ENCODE data around the gene NAB2.
"Not testable (repeated sequence)": the region's sequence is repeated elsewhere in the genome, so short reads cannot be mapped to it uniquely, and the experiment has no call there.

The NAB2 gene

GRCh38 chr12:57049119-57049446, 39.8 kb upstream of the NAB2 start:
- Histone ChIP-seq H3K4me1 (ENCODE audit: control insufficient read depth, insufficient read depth, low read length) (no peaks in the 10 kb centered on the region), H3K36me3 (ENCODE audit: control insufficient read depth, insufficient read depth, low read length) (no peaks in the 10 kb centered on the region), H3K9me3 (ENCODE audit: control insufficient read depth, insufficient read depth, low read length) (no peaks in the 10 kb centered on the region), H3K4me3 (ENCODE audit: low read depth, low read length) (no peak overlapping the region), H3K27ac (ENCODE audit: low read depth, low read length) (no peak overlapping the region), H3K27me3 (ENCODE audit: control insufficient read depth, insufficient read depth, low read length) (no peaks in the 10 kb centered on the region), H3K9ac (ENCODE audit: low read depth, low read length) (no peak overlapping the region)

DNA sequence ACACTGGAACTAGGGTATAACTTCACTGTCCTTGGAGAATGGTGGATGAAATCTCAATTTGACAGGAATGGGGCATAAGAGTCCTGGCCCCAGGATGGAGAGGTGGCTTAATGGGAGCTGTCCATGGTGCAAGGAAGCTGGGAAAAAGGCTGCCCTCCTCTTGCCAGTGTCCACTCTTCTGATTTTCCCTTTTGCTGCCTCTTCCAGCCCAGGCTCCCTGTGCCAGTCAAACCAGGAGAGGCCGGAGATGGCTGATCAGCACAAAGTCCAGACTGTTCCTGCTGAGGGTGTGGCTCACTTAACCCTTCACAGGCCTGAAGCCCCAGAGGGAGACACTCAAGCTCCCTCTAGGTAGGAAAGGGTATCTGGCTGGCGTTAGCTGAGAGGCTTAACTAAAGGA, 39.0 kb upstream of the NAB2 start, which contains the start of gene MYO1A:
Gene MYO1A, minus strand, starts transcription at position 240 of the 400 bp plus-strand sequence. CDS start 1,806 bp downstream, outside the sequence.
- H3K36me3 ChIP-seq (ENCODE audit: control insufficient read depth, insufficient read depth, low read length): no peaks in the 10 kb centered on the region
- H3K27me3 ChIP-seq (ENCODE audit: control insufficient read depth, insufficient read depth, low read length): no peaks in the 10 kb centered on the region
- no peak within 1 kb of the TSS for H3K4me3 ChIP-seq (ENCODE audit: low read depth, low read length)
- H3K4me1 ChIP-seq (ENCODE audit: control insufficient read depth, insufficient read depth, low read length): no peaks in the 10 kb centered on the region
- H3K9me3 ChIP-seq (ENCODE audit: control insufficient read depth, insufficient read depth, low read length): no peaks in the 10 kb centered on the region
- H3K9ac ChIP-seq (ENCODE audit: low read depth, low read length): no peak within 1 kb of the TSS
- H3K27ac ChIP-seq (ENCODE audit: low read depth, low read length): no peak within 1 kb of the TSS

DNA sequence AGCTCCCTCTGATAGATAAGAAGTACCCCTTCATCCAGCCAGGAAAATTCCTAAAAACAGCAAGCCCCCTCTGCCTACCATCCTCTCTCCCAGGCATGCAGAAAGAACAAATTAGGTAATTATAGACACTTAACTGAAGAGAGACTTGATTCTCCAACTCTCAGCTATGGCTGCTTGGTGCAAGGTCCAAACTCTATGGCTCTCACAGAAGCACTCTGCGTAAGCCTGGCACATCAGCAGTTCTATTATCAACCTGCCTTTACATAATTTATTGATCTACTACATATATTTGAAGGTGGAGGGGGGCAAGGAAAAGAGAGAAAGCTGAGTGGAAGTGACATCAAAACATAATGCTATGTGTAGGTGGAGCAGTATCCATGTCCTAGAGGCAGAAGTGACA, 37.9 kb upstream of the NAB2 start:
- Histone ChIP-seq H3K4me1 (ENCODE audit: control insufficient read depth, insufficient read depth, low read length) (no peaks in the 10 kb centered on the region), H3K27ac (ENCODE audit: low read depth, low read length) (no peak overlapping the region), H3K9ac (ENCODE audit: low read depth, low read length) (no peak overlapping the region), H3K36me3 (ENCODE audit: control insufficient read depth, insufficient read depth, low read length) (peaks cover 7% of the 10 kb centered on the region), H3K27me3 (ENCODE audit: control insufficient read depth, insufficient read depth, low read length) (no peaks in the 10 kb centered on the region), H3K9me3 (ENCODE audit: control insufficient read depth, insufficient read depth, low read length) (no peaks in the 10 kb centered on the region), H3K4me3 (ENCODE audit: low read depth, low read length) (no peak overlapping the region)

- H3K27me3 ChIP-seq (ENCODE audit: control insufficient read depth, insufficient read depth, low read length); H3K9ac ChIP-seq (ENCODE audit: low read depth, low read length); H3K9me3 ChIP-seq (ENCODE audit: control insufficient read depth, insufficient read depth, low read length); H3K4me3 ChIP-seq (ENCODE audit: low read depth, low read length); H3K27ac ChIP-seq (ENCODE audit: low read depth, low read length); H3K4me1 ChIP-seq (ENCODE audit: control insufficient read depth, insufficient read depth, low read length): not testable (repeated sequence)
- peaks cover 28% of the 10 kb centered on the region for H3K36me3 ChIP-seq (ENCODE audit: control insufficient read depth, insufficient read depth, low read length)
Observed at GRCh38 chr12:57053146-57053545, 35.8 kb upstream of the NAB2 start.

DNA sequence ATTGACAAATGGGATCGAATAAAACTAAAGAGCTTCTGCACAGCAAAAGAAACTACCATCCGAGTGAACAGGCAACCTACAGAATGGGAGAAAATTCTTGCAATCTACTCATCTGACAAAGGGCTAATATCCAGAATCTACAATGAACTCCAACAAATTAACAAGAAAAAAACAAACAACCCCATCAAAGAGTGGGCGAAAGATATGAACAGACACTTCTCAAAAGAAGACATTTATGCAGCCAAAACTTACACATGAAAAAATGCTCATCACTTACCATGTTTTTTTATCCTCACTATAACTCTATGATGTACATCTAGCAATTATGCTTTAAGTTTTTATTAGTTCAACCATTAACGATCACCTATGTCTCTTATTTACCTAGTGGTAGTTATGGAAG, 35.0 kb upstream of the NAB2 start:
- H3K4me3 ChIP-seq (ENCODE audit: low read depth, low read length); H3K27me3 ChIP-seq (ENCODE audit: control insufficient read depth, insufficient read depth, low read length); H3K27ac ChIP-seq (ENCODE audit: low read depth, low read length); H3K9ac ChIP-seq (ENCODE audit: low read depth, low read length); H3K4me1 ChIP-seq (ENCODE audit: control insufficient read depth, insufficient read depth, low read length); H3K9me3 ChIP-seq (ENCODE audit: control insufficient read depth, insufficient read depth, low read length): not testable (repeated sequence)
- H3K36me3 ChIP-seq (ENCODE audit: control insufficient read depth, insufficient read depth, low read length): peaks cover 36% of the 10 kb centered on the region

GRCh38 chr12:57055824-57056223, 33.1 kb upstream of the NAB2 start:
- H3K27me3 ChIP-seq (ENCODE audit: control insufficient read depth, insufficient read depth, low read length): no peaks in the 10 kb centered on the region
- H3K4me3 ChIP-seq (ENCODE audit: low read depth, low read length): no peak overlapping the region
- H3K9me3 ChIP-seq (ENCODE audit: control insufficient read depth, insufficient read depth, low read length): no peaks in the 10 kb centered on the region
- H3K27ac ChIP-seq (ENCODE audit: low read depth, low read length): no peak overlapping the region
- H3K9ac ChIP-seq (ENCODE audit: low read depth, low read length): no peak overlapping the region
- no peaks in the 10 kb centered on the region for H3K4me1 ChIP-seq (ENCODE audit: control insufficient read depth, insufficient read depth, low read length)
- H3K36me3 ChIP-seq (ENCODE audit: control insufficient read depth, insufficient read depth, low read length): peaks cover 55% of the 10 kb centered on the region

DNA sequence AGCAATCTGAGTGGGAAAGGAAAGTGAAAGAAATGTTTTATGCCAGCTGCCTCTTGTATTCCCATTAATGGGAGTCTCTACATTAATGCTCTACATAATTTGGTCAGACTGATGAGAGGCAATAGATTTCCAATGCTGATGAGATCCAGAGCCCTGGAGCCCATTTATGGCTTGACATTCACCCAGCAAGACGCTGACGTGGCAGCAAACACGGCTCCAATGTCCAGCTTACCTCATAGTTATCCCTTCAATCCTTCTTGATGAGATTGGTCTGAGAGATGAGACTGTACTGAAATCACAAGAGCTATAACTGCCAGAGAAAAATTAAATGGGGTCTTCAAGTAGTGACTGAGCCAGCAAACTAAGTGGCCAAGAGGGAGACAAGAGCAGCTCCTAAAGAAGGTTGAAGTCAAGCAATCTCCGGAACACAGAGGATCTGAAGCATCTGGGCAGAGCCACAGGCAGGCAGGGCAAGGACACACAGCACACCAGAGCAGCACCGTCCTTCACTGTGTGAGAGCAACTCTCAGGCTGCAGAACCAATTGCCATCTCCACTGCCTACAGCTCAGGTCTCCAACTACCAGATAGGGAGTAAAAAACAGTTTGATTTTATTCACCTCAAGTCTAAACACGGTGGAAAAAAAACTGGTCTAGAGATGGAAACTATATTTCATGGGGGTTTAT, 31.7 kb upstream of the NAB2 start:
- Histone ChIP-seq H3K27ac (ENCODE audit: low read depth, low read length) (no peak overlapping the region), H3K9ac (ENCODE audit: low read depth, low read length) (no peak overlapping the region), H3K4me1 (ENCODE audit: control insufficient read depth, insufficient read depth, low read length) (no peaks in the 10 kb centered on the region), H3K4me3 (ENCODE audit: low read depth, low read length) (no peak overlapping the region), H3K9me3 (ENCODE audit: control insufficient read depth, insufficient read depth, low read length) (no peaks in the 10 kb centered on the region), H3K27me3 (ENCODE audit: control insufficient read depth, insufficient read depth, low read length) (no peaks in the 10 kb centered on the region), H3K36me3 (ENCODE audit: control insufficient read depth, insufficient read depth, low read length) (peaks cover 66% of the 10 kb centered on the region)

GRCh38 chr12:57058454-57058853, 30.5 kb upstream of the NAB2 start:
- H3K4me1 ChIP-seq (ENCODE audit: control insufficient read depth, insufficient read depth, low read length): no peaks in the 10 kb centered on the region
- H3K27ac ChIP-seq (ENCODE audit: low read depth, low read length): no peak overlapping the region
- H3K4me3 ChIP-seq (ENCODE audit: low read depth, low read length): no peak overlapping the region
- H3K9ac ChIP-seq (ENCODE audit: low read depth, low read length): no peak overlapping the region
- H3K27me3 ChIP-seq (ENCODE audit: control insufficient read depth, insufficient read depth, low read length): no peaks in the 10 kb centered on the region
- H3K9me3 ChIP-seq (ENCODE audit: control insufficient read depth, insufficient read depth, low read length): no peaks in the 10 kb centered on the region
- H3K36me3 ChIP-seq (ENCODE audit: control insufficient read depth, insufficient read depth, low read length): peaks cover 76% of the 10 kb centered on the region

DNA sequence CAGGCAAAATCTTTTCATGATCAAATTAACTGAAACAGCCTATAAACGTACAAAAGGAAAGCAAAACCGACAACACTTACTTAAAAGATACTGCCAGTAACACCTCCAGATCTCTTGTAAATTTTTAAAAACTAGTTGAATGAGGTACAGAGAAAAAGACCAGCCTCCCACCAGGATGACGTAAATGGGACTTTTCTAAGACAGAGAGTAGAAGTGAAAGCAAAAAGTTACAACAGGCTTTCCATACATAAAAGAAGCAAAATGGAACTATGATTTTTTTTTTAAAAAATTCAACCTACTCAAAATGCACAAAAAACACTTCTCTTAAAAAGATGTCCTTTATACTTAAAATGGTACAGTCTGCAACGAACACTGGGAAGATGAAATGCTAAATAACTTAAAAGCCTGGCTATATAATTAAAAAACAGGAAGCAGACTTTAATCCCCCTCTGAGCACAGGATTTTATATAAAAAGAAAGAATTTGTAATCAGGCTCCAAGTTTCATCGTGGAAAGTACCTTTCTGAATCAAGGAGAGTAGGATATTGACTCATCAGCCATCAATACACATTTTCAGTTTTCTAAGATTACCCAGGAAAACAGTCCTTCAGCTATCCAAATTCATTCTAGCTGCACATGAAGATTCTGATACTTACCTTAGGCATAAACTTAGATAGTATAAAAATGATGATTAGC, 24.8 kb upstream of the NAB2 start:
- Histone ChIP-seq H3K9ac (ENCODE audit: low read depth, low read length) (no peak overlapping the region), H3K36me3 (ENCODE audit: control insufficient read depth, insufficient read depth, low read length) (peaks cover 83% of the 10 kb centered on the region)

DNA sequence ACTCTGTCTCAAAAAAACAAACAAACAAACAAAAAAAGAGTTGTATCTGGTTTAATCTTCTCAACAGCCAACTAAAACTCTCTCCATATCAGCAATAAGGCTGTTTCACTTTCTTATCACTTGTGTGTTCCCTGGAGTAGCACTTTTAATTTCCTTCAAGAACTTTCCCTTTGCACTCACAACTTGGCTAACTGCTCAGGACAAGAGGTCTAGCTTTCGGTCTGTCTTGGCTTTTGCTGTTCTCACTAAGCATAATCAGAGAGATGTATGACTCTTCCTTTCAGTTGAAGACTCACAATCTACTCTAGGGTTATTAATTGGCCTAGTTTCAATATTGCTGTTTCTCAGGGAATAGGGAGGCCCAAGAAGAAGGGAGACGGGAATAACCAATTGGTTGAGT, 22.7 kb upstream of the NAB2 start:
- Histone ChIP-seq H3K27ac (ENCODE audit: low read depth, low read length) (no peak overlapping the region), H3K9ac (ENCODE audit: low read depth, low read length) (no peak overlapping the region), H3K9me3 (ENCODE audit: control insufficient read depth, insufficient read depth, low read length) (no peaks in the 10 kb centered on the region), H3K27me3 (ENCODE audit: control insufficient read depth, insufficient read depth, low read length) (no peaks in the 10 kb centered on the region), H3K4me3 (ENCODE audit: low read depth, low read length) (no peak overlapping the region), H3K36me3 (ENCODE audit: control insufficient read depth, insufficient read depth, low read length) (peaks cover 81% of the 10 kb centered on the region), H3K4me1 (ENCODE audit: control insufficient read depth, insufficient read depth, low read length) (no peaks in the 10 kb centered on the region)

More for the DNA sequence above, 24.8 kb upstream of the NAB2 start:
- Histone ChIP-seq H3K4me3 (ENCODE audit: low read depth, low read length) (no peak overlapping the region), H3K9me3 (ENCODE audit: control insufficient read depth, insufficient read depth, low read length) (no peaks in the 10 kb centered on the region), H3K27ac (ENCODE audit: low read depth, low read length) (no peak overlapping the region), H3K27me3 (ENCODE audit: control insufficient read depth, insufficient read depth, low read length) (no peaks in the 10 kb centered on the region), H3K4me1 (ENCODE audit: control insufficient read depth, insufficient read depth, low read length) (no peaks in the 10 kb centered on the region)

GRCh38 chr12:57069523-57069922, 19.4 kb upstream of the NAB2 start:
- Histone ChIP-seq H3K27ac (ENCODE audit: low read depth, low read length) (peak overlapping the region; percentile 40), H3K36me3 (ENCODE audit: control insufficient read depth, insufficient read depth, low read length) (peaks cover 70% of the 10 kb centered on the region), H3K9me3 (ENCODE audit: control insufficient read depth, insufficient read depth, low read length) (no peaks in the 10 kb centered on the region), H3K27me3 (ENCODE audit: control insufficient read depth, insufficient read depth, low read length) (no peaks in the 10 kb centered on the region), H3K4me1 (ENCODE audit: control insufficient read depth, insufficient read depth, low read length) (no peaks in the 10 kb centered on the region), H3K4me3 (ENCODE audit: low read depth, low read length) (no peak overlapping the region), H3K9ac (ENCODE audit: low read depth, low read length) (no peak overlapping the region)
